GM19023 (cell line): ENCODE results near the gene EDARADD.
A peak's percentile ranks its signal among the peaks of the same experiment; 100 is the strongest.

ENCODE experiments used
- ATAC-seq: cut with Tn5 transposase; IDR thresholded peaks from one replicate; pipeline ENCODE4 v1.9.1; 2021; ENCODE audit warnings: mild to moderate bottlenecking, moderate library complexity; ENCODE audit not compliant: unreplicated experiment

The EDARADD gene

GRCh38 chr1:236509647-236510401 is 115.7 kb downstream of the EDARADD start:
- ATAC-seq: no peak

GRCh38 chr1:236511735-236512418 is 117.8 kb downstream of the EDARADD start:
- no peak for ATAC-seq

GRCh38 chr1:236514703-236515442 is 120.8 kb downstream of the EDARADD start:
- no peak for ATAC-seq

GRCh38 chr1:236515443-236515958 is 121.4 kb downstream of the EDARADD start:
- no peak for ATAC-seq

DNA sequence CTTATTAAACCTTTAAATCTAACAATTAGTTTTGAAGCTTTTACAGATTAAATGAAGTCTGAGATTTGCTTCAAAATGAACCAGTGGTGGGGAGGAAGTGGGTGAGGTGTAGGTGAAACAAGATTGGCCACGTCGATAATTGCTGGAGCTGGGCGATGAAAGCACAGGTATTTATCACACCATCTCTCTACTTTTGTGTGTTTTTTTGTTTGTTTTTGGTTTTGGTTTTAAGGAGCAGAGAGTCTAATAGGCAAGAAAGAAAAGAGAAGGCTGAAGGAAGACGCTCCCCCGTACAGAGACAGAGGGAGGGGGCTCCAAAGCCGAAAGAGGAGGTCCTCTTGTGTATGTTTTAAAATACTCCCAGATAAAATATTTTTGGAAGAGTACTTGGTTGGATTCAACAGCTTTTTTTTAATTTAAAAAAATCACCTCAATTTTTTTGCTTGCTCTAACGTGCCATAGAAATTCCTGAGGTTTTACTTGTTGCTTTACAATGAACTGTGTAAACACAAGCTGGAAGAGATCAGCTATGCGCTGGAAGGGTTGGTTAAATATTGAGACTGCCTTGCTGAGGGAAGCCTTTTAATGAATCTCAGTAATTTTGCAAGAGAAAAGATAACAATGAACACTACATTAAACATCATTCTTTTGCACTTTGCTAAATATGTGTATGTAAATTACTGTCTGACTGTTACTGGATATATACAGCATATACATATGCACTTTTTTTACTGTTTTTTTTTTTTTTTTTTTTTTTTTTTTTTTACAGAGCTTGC is 123.0 kb downstream of the EDARADD start:
- ATAC-seq: no peak

GRCh38 chr1:236518322-236518721 is 124.2 kb downstream of the EDARADD start:
- no peak for ATAC-seq

GRCh38 chr1:236520445-236521005 is 126.4 kb downstream of the EDARADD start:
- ATAC-seq: no peak

DNA sequence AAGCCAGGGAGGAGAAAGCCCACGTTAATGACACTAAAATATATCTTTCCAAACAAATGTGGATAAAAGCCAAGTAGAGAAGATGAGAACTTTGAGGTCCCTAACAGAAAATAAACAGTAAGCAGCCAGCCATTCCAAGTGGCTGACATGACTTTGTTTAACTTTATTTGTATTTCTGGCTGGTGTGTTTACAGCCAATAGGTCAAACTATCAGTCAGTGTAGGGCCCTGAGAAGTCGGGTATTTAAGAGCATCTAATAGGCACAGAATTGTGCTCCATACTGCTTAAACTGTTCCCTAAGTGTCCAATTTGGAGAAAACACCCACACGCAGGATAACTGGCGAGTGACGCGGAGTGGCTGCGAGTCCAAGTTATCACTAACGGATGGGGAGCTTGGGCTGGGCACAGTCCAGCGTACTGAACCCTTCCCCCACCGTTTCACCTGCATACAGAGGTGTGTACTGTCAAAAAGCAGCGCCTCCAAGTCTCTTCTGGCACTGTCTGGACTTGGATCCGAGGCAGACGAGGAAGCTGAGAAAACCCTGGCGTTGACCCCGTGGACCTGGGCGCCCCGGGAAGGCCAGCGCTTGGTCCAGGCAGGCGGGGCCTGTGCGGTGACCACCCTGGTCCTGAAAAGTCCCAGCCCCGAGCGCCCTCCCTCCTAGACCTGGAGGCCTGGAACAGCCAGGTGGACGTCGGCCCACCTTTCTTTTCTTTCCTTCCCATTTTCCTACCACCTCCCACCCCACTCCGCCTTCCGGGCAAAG is 129.0 kb downstream of the EDARADD start:
- ATAC-seq: peak; percentile 8

GRCh38 chr1:236523704-236524141 is 129.6 kb downstream of the EDARADD start, which contains the start of gene LGALS8:
Gene LGALS8 (plus strand): TSS chr1:236523982. CDS start chr1:236526071, 2,089 bp downstream.
- ATAC-seq: peak; percentile 77

- ATAC-seq: peak; percentile 85
Measured at GRCh38 chr1:236524142-236524894, 130.2 kb downstream of the EDARADD start.

GRCh38 chr1:236524895-236525184 is 130.8 kb downstream of the EDARADD start:
- ATAC-seq: no peak

GRCh38 chr1:236526079-236526478 is 132.0 kb downstream of the EDARADD start:
- ATAC-seq: no peak

GRCh38 chr1:236530286-236530685 is 136.2 kb downstream of the EDARADD start:
- ATAC-seq: no peak

GRCh38 chr1:236530959-236531358 is 136.9 kb downstream of the EDARADD start:
- no peak for ATAC-seq

DNA sequence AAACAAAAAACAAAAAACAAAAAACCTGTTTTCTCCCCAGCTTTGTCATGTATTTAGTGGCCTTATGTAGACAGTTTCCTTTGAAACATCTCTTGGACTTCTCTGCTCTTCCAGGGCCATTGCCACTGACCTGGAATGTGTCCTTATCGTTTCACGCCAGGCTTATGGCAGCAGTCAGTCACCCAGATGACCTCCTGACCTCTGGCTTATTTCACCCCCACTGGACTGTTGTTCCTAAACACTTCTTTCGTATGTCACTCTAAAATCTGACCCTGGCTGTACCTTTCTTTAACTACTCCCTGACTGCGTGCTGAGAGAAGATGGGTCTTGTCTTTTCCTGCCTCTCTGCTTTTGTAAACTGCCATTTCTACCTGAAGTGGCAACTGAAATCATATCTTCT is 138.8 kb downstream of the EDARADD start:
- no peak for ATAC-seq

DNA sequence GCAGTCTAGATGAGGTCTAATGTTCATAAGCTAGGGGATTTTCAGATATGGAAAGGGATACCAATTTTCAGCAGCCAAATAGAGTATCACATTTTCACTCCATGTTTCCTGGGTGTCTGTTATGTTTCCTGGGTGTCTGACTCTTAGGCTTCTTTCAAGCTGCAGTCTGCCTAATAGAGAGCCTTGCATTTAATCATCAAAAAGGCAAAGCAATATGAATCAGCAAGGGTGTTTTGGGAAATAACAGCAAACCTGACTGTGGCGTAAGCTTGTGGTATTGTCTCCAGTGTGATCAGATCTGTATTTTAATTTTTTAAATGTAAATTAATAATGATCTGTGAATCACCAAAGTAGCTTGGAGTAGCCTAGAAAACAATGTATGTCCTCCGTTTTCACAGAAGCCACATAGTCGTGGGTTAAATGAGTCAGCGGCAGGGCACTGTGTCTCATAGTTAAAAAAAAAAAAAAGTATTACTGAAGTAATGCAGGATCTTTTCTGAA is 140.1 kb downstream of the EDARADD start:
- ATAC-seq: no peak
